Thoracic aorta (tissue), 2 donors: ENCODE data around the gene CYRIA. TPM values are rescaled to one million over a fixed set of nuclear protein-coding genes. Genes with fewer than 3 reads are reported as not detected.

ENCODE experiments used
- ATAC-seq: fragments of 150-250 bp; one replicate; pipeline ENCODE4 v1.8.0; 2017; ENCODE audit warnings: low read depth; ENCODE audit not compliant: insufficient number of reproducible peaks, low FRiP score
- DNase-seq: peaks from one replicate; pipeline ENCODE4 v3.0.0-alpha.2; 2020; ENCODE audit warnings: low spot score
- H3K27ac ChIP-seq, 2 donors: fragments of 200-600 bp; sonication (generic); 1 replicate in 1 of 2; 2 replicates in 1 of 2; pipeline ENCODE4 v1.5.1; 2016; ENCODE audit warnings: mild to moderate bottlenecking in 2 of 2, moderate library complexity in 2 of 2
- H3K27me3 ChIP-seq: fragments of 200-600 bp; sonication (generic); replicated peaks from 2 replicates; pipeline ENCODE4 v1.6.0; 2016; ENCODE audit warnings: mild to moderate bottlenecking; ENCODE audit not compliant: insufficient read depth
- H3K36me3 ChIP-seq: fragments of 200-600 bp; sonication (generic); one replicate; pipeline ENCODE4 v1.5.1; 2016
- H3K4me1 ChIP-seq, 2 donors: fragments of 200-600 bp; sonication (generic); 1 replicate in 1 of 2; 2 replicates in 1 of 2; pipeline versions ENCODE4 v1.5.1 to v1.6.0; 2016; ENCODE audit warnings: low read depth in 2 of 2, mild to moderate bottlenecking in 1 of 2; ENCODE audit not compliant: control insufficient read depth in 1 of 2
- H3K4me3 ChIP-seq: fragments of 200-600 bp; sonication (generic); 2 replicates; pipeline ENCODE4 v1.5.1; 2016; ENCODE audit warnings: mild to moderate bottlenecking
- H3K9me3 ChIP-seq: fragments of 200-600 bp; sonication (generic); 2 replicates; pipeline ENCODE4 v1.5.1; 2016
- CTCF ChIP-seq: fragments of 200-600 bp; sonication (generic); IDR thresholded peaks from one replicate; pipeline ENCODE4 v1.5.1; 2019; ENCODE audit warnings: antibody characterized with exemption
- total RNA-seq, 2 donors: library from RNA; depleted of rRNA; stranded (reverse); fragments of >200 nt; gene quantifications; one replicate each; pipeline versions ENCODE4 v1.1.0 to v1.2.3, GENCODE V29; 2016

Gene CYRIA
- total RNA-seq = 10 to 100 TPM in 1 of 2 donors, 1 to 10 TPM in 1; 5.6 to 12.5 TPM

- Histone ChIP-seq H3K4me1 (peaks cover 12 to 26% of the 10 kb centered on the region in 2 donors), H3K27me3 (no peaks in the 10 kb centered on the region), H3K27ac (peak within 1 kb of the TSS; percentile 39 to 76), H3K4me3 (peak within 1 kb of the TSS; percentile 85), H3K36me3 (no peaks in the 10 kb centered on the region), H3K9me3 (no peaks in the 10 kb centered on the region)
- no peak for TF ChIP-seq CTCF
- DNase-seq = no peak
- peak; percentile 7 for ATAC-seq
Observed at GRCh38 chr2:16665748-16666448, at the start of gene CYRIA. TSS of gene CYRIA (minus strand) at chr2:16665834. CDS start at chr2:16588119, 77,715 bp downstream.

GRCh38 chr2:16713011-16713423, 47.4 kb upstream of the CYRIA start:
- Histone ChIP-seq H3K9me3 (no peaks in the 10 kb centered on the region), H3K36me3 (no peaks in the 10 kb centered on the region), H3K4me1 (peaks cover 0 to under 1% of the 10 kb centered on the region in 2 donors), H3K4me3 (no peak overlapping the region), H3K27ac (no peak overlapping the region), H3K27me3 (no peaks in the 10 kb centered on the region)
- TF ChIP-seq CTCF = no peak
- ATAC-seq (no peak), DNase-seq (no peak)

- no peaks in the 10 kb centered on the region for H3K4me1 ChIP-seq
- ATAC-seq = no peak
- DNase-seq = no peak
- H3K4me3 ChIP-seq = no peak overlapping the region
- no peaks in the 10 kb centered on the region for H3K9me3 ChIP-seq
- H3K36me3 ChIP-seq = no peaks in the 10 kb centered on the region
- no peak for TF ChIP-seq CTCF
- H3K27ac ChIP-seq = no peak overlapping the region
- no peaks in the 10 kb centered on the region for H3K27me3 ChIP-seq
Observed at GRCh38 chr2:16709769-16710168, 44.1 kb upstream of the CYRIA start.

GRCh38 chr2:16708173-16708572, 42.5 kb upstream of the CYRIA start:
- TF ChIP-seq CTCF = no peak
- Histone ChIP-seq H3K4me3 (no peak overlapping the region), H3K36me3 (no peaks in the 10 kb centered on the region), H3K4me1 (no peaks in the 10 kb centered on the region), H3K9me3 (no peaks in the 10 kb centered on the region), H3K27ac (no peak overlapping the region), H3K27me3 (no peaks in the 10 kb centered on the region)
- ATAC-seq (no peak), DNase-seq (no peak)

GRCh38 chr2:16707014-16707623, 41.5 kb upstream of the CYRIA start:
- no peak for ATAC-seq

More at GRCh38 chr2:16707014-16707623, 41.5 kb upstream of the CYRIA start:
- H3K27me3 ChIP-seq = no peaks in the 10 kb centered on the region
- no peak for DNase-seq
- H3K27ac ChIP-seq = no peak overlapping the region
- H3K9me3 ChIP-seq = no peaks in the 10 kb centered on the region
- H3K36me3 ChIP-seq = no peaks in the 10 kb centered on the region
- no peak for TF ChIP-seq CTCF
- H3K4me3 ChIP-seq = no peak overlapping the region
- no peaks in the 10 kb centered on the region for H3K4me1 ChIP-seq
